Measurements from ENCODE around the gene ASTN2.

DNA sequence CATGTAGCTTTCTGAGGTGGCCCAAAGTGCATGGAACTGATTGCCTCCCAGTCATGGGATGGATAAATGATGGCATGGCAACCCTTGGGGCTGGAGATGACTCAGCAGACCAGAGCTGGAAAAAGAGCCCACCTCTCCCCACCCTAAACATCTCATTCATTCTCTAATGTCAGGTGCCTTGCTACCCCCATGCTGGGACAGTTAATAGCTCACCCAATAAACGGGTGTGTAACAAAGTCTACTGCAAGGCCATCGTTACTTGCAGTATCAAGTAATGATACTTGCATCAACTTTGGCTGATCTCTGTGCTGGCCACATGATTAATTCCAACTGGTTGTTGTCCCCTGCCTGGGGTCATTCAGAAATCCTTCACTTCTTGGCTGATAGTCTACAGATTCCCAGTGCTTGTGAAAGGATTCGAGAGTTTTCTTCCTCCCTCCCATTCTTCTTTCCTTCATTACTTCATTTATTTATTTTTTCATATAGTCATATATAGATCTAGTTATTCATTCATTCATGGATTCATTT is 850.5 kb downstream of the ASTN2 start:
- TF ChIP-seq EGR1 (IDR thresholded peaks at IDR 0.05; ENCODE audit: low read depth) = no peak
- no peak for TF ChIP-seq CTCF (IDR thresholded peaks at IDR 0.05 in 2 of 3, conservative IDR thresholded peaks at IDR 0.05 in 1 of 3; ENCODE audit: borderline replicate concordance in 1 of 3, insufficient read depth in 1 of 3, low read depth in 2 of 3, low read length in 2 of 3)
- TF ChIP-seq, protein P1, sequence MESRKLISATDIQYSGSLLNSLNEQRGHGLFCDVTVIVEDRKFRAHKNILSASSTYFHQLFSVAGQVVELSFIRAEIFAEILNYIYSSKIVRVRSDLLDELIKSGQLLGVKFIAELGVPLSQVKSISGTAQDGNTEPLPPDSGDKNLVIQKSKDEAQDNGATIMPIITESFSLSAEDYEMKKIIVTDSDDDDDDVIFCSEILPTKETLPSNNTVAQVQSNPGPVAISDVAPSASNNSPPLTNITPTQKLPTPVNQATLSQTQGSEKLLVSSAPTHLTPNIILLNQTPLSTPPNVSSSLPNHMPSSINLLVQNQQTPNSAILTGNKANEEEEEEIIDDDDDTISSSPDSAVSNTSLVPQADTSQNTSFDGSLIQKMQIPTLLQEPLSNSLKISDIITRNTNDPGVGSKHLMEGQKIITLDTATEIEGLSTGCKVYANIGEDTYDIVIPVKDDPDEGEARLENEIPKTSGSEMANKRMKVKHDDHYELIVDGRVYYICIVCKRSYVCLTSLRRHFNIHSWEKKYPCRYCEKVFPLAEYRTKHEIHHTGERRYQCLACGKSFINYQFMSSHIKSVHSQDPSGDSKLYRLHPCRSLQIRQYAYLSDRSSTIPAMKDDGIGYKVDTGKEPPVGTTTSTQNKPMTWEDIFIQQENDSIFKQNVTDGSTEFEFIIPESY (IDR thresholded peaks at IDR 0.05; ENCODE audit: extremely low read depth, insufficient replicate concordance, low read length) = no peak
- TF ChIP-seq POLR2AphosphoS5 (IDR thresholded peaks at IDR 0.05; ENCODE audit: low read depth, low read length) = no peak
- no peak for TF ChIP-seq SIN3A (IDR thresholded peaks at IDR 0.05; ENCODE audit: low read depth)
- no peak for TF ChIP-seq POLR2A (IDR thresholded peaks at IDR 0.05; ENCODE audit: borderline replicate concordance, extremely low read depth, insufficient read depth, insufficient read length)
- no peak for TF ChIP-seq CEBPB (IDR thresholded peaks at IDR 0.05; ENCODE audit: low read depth)
- TF ChIP-seq EZH2 (IDR thresholded peaks at IDR 0.05) = no peak
- no peak for TF ChIP-seq MAX (IDR thresholded peaks at IDR 0.05)
